A549 (cell line): Measurements from ENCODE around the gene GSTM2. TPM values are rescaled to one million over a fixed set of nuclear protein-coding genes. Genes with fewer than 3 reads are reported as not detected.

ENCODE experiments used
- ATAC-seq, 2 experiments: fragments of 200-7000 bp in 1 of 2; fragments of >200 bp in 1 of 2; cut with Nextera tagmentation in 1 of 2; cut with Tn5 transposase in 1 of 2; 3 replicates each; pipeline versions ENCODE4 v1.8.0 to v1.9.1; 2018 to 2020; ENCODE audit warnings: mild to moderate bottlenecking in 1 of 2, moderate library complexity in 1 of 2
- CTCF ChIA-PET: fragments of 300-600 bp; sonication (Branson Sonifier 250); formaldehyde crosslinking; extraction: SDS; loops from one replicate; lab custom pipeline; 2021; ENCODE audit warnings: antibody characterized with exemption, inconsistent platforms; lab: Yijun Ruan, JAX
- POLR2A ChIA-PET: fragments of 350-600 bp; formaldehyde crosslinking; extraction: SDS; loops from one replicate; lab custom pipeline; 2021; ENCODE audit warnings: antibody characterized with exemption, inconsistent platforms; lab: Yijun Ruan, JAX
- DNase-seq, 2 experiments: peaks; one replicate each; pipeline versions ENCODE4 v3.0.0 to v3.0.0-alpha.2; 2011 to 2016; ENCODE audit warnings: low read depth in 1 of 2, low spot score in 1 of 2
- FAIRE-seq: peaks from 2 replicates; lab custom pipeline; 2011; peaks lifted over from hg19 to GRCh38; lab: Jason Lieb, UNC
- H3K27ac ChIP-seq, 2 experiments: fragments of >200 bp; sonication (Bioruptor Twin); formaldehyde crosslinking; 3 replicates each; pipeline ENCODE4 v1.5.1; 2016 to 2017
- H3K4me1 ChIP-seq: fragments of >200 bp; sonication (Bioruptor Twin); formaldehyde crosslinking; 3 replicates; pipeline ENCODE4 v1.6.1; 2016
- H3K4me2 ChIP-seq: fragments of >200 bp; sonication (Bioruptor Twin); formaldehyde crosslinking; 3 replicates; pipeline ENCODE4 v1.6.1; 2016
- H3K4me3 ChIP-seq: fragments of >200 bp; sonication (Bioruptor Twin); formaldehyde crosslinking; 3 replicates; pipeline ENCODE4 v1.5.1; 2016
- H3K9me3 ChIP-seq: fragments of >200 bp; sonication (Bioruptor Twin); formaldehyde crosslinking; 3 replicates; pipeline ENCODE4 v1.6.1; 2016
- BHLHE40 ChIP-seq: IDR thresholded peaks from 2 replicates; pipeline ENCODE4 v1.6.1; 2012; ENCODE audit warnings: low read depth, low read length, inconsistent platforms
- CBX2 ChIP-seq: fragments of 200-600 bp; sonication (generic); IDR thresholded peaks from 2 replicates; pipeline ENCODE4 v1.6.1; 2016; ENCODE audit warnings: low read depth, mild to moderate bottlenecking, borderline replicate concordance
- CBX8 ChIP-seq: fragments of 200-600 bp; sonication (generic); IDR thresholded peaks from 2 replicates; pipeline ENCODE4 v1.6.1; 2016
- CHD2 ChIP-seq: fragments of 150-350 bp; IDR thresholded peaks from 2 replicates; pipeline ENCODE4 v1.6.1; 2014; ENCODE audit warnings: low read length; ENCODE audit not compliant: partially characterized antibody
- CHD4 ChIP-seq: fragments of 200-600 bp; sonication (generic); IDR thresholded peaks from 2 replicates; pipeline ENCODE4 v1.6.1; 2016; ENCODE audit warnings: antibody characterized with exemption, mild to moderate bottlenecking, borderline replicate concordance
- EHF ChIP-seq: fragments of 250-450 bp; sonication (Bioruptor Pico); IDR thresholded peaks from 2 replicates; pipeline ENCODE4 v1.5.0; 2020; ENCODE audit warnings: mild to moderate bottlenecking
- FOXS1 ChIP-seq: fragments of 250-450 bp; sonication (Bioruptor Pico); IDR thresholded peaks from 2 replicates; pipeline ENCODE4 v1.5.0; 2020; ENCODE audit warnings: mild to moderate bottlenecking, moderate library complexity
- GATA3 ChIP-seq: IDR thresholded peaks from 2 replicates; pipeline ENCODE4 v1.6.1; 2012; ENCODE audit warnings: borderline replicate concordance
- HOXA7 ChIP-seq: fragments of 250-450 bp; sonication (Bioruptor Pico); IDR thresholded peaks from 2 replicates; pipeline ENCODE4 v1.5.0; 2020; ENCODE audit warnings: mild to moderate bottlenecking, moderate library complexity
- JUNB ChIP-seq: fragments of >200 bp; sonication (Bioruptor Twin); formaldehyde crosslinking; IDR thresholded peaks from 2 replicates; pipeline ENCODE4 v1.6.1; 2016
- MAFK ChIP-seq: fragments of 450-650 bp; IDR thresholded peaks from 2 replicates; pipeline ENCODE4 v1.6.1; 2014; ENCODE audit not compliant: partially characterized antibody
- NFE2L2 ChIP-seq: fragments of 150-350 bp; conservative IDR thresholded peaks from 2 replicates; pipeline ENCODE4 v1.6.1; 2014; ENCODE audit warnings: low read length
- NPAS2 ChIP-seq: fragments of 250-450 bp; sonication (Bioruptor Pico); IDR thresholded peaks from 2 replicates; pipeline ENCODE4 v1.8.0; 2022; ENCODE audit warnings: mild to moderate bottlenecking, moderate library complexity, borderline replicate concordance
- NR3C1 ChIP-seq: fragments of >200 bp; sonication (Bioruptor Twin); formaldehyde crosslinking; IDR thresholded peaks from 3 replicates; pipeline ENCODE4 v1.6.1; 2017
- RFX5 ChIP-seq: fragments of 450-650 bp; IDR thresholded peaks from 2 replicates; pipeline ENCODE4 v1.7.1; 2014; ENCODE audit warnings: antibody characterized with exemption, mild to moderate bottlenecking, moderate library complexity
- RNF2 ChIP-seq: fragments of 200-600 bp; sonication (generic); IDR thresholded peaks from 2 replicates; pipeline ENCODE4 v1.6.1; 2016; ENCODE audit warnings: low read depth, mild to moderate bottlenecking, antibody characterized with exemption, moderate library complexity, borderline replicate concordance
- SREBF2 ChIP-seq: fragments of 450-650 bp; IDR thresholded peaks from 2 replicates; pipeline ENCODE4 v1.6.1; 2014; ENCODE audit warnings: mild to moderate bottlenecking, moderate library complexity
- WGBS: methylation state at CpG from one replicate; pipeline ENCODE4 v1.1.6; 2017; ENCODE audit errors: missing lambda C conversion rate; 5-methylcytosine and 5-hydroxymethylcytosine counted together
- polyA plus RNA-seq, 4 experiments: library from polyadenylated mRNA; depleted of rRNA in 3 of 4; stranded (reverse); fragments of >200 nt; fragmentation: RNase III in 1 of 4; extraction: RNeasy Plus Mini Kit Qiagen cat#74134 plus additional on column Dnase treatment in 1 of 4; gene quantifications; 2 replicates in 3 of 4; 3 replicates in 1 of 4; pipeline ENCODE4 v1.2.3, GENCODE V29; 2011 to 2017
- TF ChIP-seq, protein P1 (sequence below): fragments of 250-450 bp; sonication (Bioruptor Pico); IDR thresholded peaks from 2 replicates; pipeline ENCODE4 v1.5.0; 2021; ENCODE audit warnings: mild to moderate bottlenecking, moderate library complexity, borderline replicate concordance
- TF ChIP-seq, protein P2 (sequence below): fragments of 200-600 bp; sonication (generic); IDR thresholded peaks from 2 replicates; pipeline ENCODE4 v1.6.1; 2016; ENCODE audit warnings: antibody characterized with exemption, mild to moderate bottlenecking, moderate library complexity
- TF ChIP-seq, protein P3 (sequence below): IDR thresholded peaks from 2 replicates; pipeline ENCODE4 v1.6.1; 2012; ENCODE audit warnings: low read depth, borderline replicate concordance

GSTM2 gene
- polyA plus RNA-seq, 2 of the 4 experiments (the other 2 are of a cell fraction): 4.8 to 6.5 TPM

DNA sequence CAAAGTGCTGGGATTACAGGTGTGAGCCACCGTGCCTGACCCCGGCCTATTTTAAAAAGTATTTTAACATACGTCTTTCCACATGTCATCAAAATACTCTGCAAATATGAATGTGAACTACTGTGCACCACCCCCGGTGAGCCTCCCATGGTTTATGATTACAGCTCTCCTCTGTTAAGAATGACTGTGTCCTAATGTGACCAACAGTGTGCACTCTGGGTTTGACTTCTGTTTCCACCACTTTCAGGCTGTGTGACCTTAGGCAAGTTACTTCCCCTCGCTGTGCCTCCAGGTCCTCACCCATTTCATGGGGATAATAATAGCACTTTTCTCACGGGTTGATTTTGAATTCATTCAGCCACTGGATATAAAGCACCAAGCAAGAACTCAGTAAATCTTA lies 33.6 kb upstream of the GSTM2 start:
- FAIRE-seq (no peak), ATAC-seq (no peak), DNase-seq (no peak)
- H3K27ac ChIP-seq: no peak overlapping the region
- H3K4me3 ChIP-seq: no peak overlapping the region
- CTCF ChIA-PET: interaction anchor here (1.3 to 21.4 kb wide), 4 partner anchors 9 to 140 kb away, joined by 3 to 295 read pairs (median 118); partner anchors contain the start of gene GSTM4
- TF ChIP-seq MAFK: no peak
- no peak for TF ChIP-seq SREBF2
- TF ChIP-seq BHLHE40: no peak
- no peak for TF ChIP-seq FOXS1
- TF ChIP-seq, protein P1, sequence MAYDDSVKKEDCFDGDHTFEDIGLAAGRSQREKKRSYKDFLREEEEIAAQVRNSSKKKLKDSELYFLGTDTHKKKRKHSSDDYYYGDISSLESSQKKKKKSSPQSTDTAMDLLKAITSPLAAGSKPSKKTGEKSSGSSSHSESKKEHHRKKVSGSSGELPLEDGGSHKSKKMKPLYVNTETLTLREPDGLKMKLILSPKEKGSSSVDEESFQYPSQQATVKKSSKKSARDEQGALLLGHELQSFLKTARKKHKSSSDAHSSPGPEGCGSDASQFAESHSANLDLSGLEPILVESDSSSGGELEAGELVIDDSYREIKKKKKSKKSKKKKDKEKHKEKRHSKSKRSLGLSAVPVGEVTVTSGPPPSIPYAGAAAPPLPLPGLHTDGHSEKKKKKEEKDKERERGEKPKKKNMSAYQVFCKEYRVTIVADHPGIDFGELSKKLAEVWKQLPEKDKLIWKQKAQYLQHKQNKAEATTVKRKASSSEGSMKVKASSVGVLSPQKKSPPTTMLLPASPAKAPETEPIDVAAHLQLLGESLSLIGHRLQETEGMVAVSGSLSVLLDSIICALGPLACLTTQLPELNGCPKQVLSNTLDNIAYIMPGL: no peak
- TF ChIP-seq RFX5: no peak
- TF ChIP-seq NR3C1: no peak
- TF ChIP-seq GATA3: no peak
- no peak for TF ChIP-seq NPAS2
- TF ChIP-seq JUNB: no peak
- TF ChIP-seq, protein P2, sequence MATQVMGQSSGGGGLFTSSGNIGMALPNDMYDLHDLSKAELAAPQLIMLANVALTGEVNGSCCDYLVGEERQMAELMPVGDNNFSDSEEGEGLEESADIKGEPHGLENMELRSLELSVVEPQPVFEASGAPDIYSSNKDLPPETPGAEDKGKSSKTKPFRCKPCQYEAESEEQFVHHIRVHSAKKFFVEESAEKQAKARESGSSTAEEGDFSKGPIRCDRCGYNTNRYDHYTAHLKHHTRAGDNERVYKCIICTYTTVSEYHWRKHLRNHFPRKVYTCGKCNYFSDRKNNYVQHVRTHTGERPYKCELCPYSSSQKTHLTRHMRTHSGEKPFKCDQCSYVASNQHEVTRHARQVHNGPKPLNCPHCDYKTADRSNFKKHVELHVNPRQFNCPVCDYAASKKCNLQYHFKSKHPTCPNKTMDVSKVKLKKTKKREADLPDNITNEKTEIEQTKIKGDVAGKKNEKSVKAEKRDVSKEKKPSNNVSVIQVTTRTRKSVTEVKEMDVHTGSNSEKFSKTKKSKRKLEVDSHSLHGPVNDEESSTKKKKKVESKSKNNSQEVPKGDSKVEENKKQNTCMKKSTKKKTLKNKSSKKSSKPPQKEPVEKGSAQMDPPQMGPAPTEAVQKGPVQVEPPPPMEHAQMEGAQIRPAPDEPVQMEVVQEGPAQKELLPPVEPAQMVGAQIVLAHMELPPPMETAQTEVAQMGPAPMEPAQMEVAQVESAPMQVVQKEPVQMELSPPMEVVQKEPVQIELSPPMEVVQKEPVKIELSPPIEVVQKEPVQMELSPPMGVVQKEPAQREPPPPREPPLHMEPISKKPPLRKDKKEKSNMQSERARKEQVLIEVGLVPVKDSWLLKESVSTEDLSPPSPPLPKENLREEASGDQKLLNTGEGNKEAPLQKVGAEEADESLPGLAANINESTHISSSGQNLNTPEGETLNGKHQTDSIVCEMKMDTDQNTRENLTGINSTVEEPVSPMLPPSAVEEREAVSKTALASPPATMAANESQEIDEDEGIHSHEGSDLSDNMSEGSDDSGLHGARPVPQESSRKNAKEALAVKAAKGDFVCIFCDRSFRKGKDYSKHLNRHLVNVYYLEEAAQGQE: no peak
- TF ChIP-seq NFE2L2: no peak
- TF ChIP-seq RNF2: no peak
- H3K9me3 ChIP-seq: no peaks in the 10 kb centered on the region
- 76% methylated on average over 6 of the region's 6 CpGs for WGBS
- POLR2A ChIA-PET: no interaction called here
- H3K4me2 ChIP-seq: no peak overlapping the region
- peaks cover 27% of the 10 kb centered on the region for H3K4me1 ChIP-seq

DNA sequence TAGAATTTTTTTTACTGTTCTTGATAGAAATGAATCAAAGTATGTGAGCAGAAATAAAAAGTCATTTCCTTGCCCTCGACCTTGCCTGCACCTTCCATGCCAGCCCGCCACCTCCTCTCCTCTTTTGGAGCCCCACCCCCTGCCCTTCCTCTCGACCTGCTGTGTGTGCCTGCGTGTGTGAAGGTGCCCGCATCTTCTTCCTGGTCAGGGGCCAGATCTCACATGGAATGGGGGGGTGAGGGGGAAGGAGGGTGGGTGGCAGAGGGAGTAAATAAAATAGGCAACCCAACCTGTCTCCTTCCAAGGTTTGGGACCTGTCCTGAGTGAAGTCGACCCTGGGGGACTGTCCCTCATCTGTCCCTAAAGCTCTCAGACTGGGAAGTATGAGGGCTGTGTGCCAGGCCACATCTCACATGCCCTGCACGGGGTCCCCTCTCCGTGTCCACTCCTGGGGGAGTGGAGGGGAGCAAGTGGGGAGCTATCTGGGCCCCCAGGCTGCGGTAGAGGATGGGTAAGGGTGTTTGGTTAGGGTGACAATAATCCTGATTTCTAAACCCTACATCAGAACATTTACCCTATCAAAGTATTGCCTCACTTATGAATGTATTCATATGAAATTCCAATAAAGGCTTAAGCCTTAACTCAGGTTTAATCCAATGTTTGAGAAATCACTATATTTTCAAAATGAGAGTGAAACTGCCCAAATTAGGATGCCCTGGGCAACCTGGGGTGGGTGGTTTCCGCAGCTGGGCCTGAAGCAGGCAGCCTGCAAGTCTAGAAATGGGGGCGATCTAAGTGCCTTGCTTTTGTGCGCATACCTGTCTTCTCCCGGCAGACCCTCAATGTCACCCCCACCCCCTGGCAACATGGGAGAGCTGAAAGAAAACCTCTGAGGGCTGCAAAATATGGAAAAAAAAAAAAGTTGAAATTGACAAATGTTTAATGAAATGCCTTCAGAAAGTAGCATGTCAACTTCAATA lies 32.8 kb upstream of the GSTM2 start:
- 82% methylated on average over 10 of the region's 13 CpGs for WGBS
- no peaks in the 10 kb centered on the region for H3K9me3 ChIP-seq
- H3K4me2 ChIP-seq: no peak overlapping the region
- FAIRE-seq (no peak), ATAC-seq (no peak), DNase-seq (no peak)
- no peak overlapping the region for H3K4me3 ChIP-seq
- ChIA-PET CTCF (interaction anchor here (1.3 to 21.4 kb wide), 6 partner anchors 8 to 349 kb away, joined by 3 to 295 read pairs (median 24); partner anchors contain the start of genes AHCYL1 and GSTM4), POLR2A (interaction anchor here (0.6 to 1.9 kb wide), 2 partner anchors 86 to 147 kb away, joined by 3 to 9 read pairs; partner anchors contain the start of gene GNAI3)
- peaks cover 27% of the 10 kb centered on the region for H3K4me1 ChIP-seq
- peak overlapping the region in 1 of 2 experiments; percentile 50; a peak in 1 of 6 replicates for H3K27ac ChIP-seq
- TF ChIP-seq HOXA7 (CRISPR knock-in tag): no peak
- no peak for TF ChIP-seq CBX2
- no peak for TF ChIP-seq CBX8
- no peak for TF ChIP-seq FOXS1
- no peak for TF ChIP-seq NR3C1
- TF ChIP-seq CHD4: no peak
- TF ChIP-seq, protein P3, sequence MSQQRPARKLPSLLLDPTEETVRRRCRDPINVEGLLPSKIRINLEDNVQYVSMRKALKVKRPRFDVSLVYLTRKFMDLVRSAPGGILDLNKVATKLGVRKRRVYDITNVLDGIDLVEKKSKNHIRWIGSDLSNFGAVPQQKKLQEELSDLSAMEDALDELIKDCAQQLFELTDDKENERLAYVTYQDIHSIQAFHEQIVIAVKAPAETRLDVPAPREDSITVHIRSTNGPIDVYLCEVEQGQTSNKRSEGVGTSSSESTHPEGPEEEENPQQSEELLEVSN: no peak
- no peak for TF ChIP-seq JUNB
- TF ChIP-seq RNF2: no peak
- TF ChIP-seq EHF: no peak
- no peak for TF ChIP-seq CHD2
